DMS53 (cell line): ENCODE data around the gene C2CD4A.
"Not testable (repeated sequence)": the region's sequence is repeated elsewhere in the genome, so short reads cannot be mapped to it uniquely, and the experiment has no call there.

Source experiments
- DNase-seq: peaks from one replicate; lab custom pipeline; 2025; lab: John Stamatoyannopoulos, UW

The C2CD4A gene, protein sequence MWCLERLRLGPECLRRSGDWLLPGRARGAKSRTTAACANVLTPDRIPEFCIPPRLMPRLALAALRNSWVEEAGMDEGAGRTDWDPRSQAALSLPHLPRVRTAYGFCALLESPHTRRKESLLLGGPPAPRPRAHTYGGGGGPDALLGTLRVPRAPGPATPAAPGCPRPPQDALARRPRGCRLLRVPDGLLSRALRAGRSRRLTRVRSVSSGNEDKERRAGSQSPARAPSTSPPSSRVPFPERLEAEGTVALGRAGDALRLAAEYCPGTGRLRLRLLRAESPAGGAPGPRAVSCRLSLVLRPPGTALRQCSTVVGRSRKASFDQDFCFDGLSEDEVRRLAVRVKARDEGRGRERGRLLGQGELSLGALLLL

DNA sequence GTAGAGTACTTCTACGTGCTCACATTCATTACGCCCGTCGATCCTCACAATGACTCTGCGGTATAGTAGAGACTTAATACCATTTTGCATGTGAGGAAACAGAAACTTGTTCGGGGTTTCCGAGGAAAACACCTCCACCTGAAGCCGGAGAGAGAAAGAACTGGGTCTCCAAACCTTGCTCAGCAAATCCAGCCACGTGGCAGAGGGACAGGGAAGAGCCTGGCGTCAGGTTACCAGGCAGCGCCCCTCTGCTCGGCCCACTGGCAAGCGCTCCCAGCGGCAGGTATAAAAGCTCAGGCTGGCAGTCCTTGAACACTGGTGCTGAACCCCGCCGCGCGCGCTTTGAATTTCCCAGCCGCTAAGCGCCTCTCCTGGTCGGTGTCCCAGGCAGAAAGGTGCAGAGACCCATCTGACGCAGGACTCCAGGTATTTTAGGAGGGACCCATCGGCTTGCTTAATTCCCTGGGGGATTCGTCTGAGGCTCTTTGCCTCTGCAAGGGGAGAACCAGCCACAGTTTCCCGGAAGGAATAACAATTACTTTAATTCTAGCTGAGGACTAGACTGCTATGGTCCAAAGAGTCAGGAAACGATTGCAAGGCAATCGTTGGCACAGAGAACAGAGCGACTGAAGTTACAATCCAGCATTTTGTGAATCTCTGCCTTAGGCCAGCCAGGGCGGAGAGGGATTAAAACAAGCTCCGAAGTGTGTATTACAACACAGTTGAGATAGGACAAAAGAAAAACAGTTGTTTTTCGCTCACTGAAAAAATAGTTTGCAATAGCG is at the start of gene C2CD4A:
TSS of gene C2CD4A (plus strand) at position 315 of the 785 bp plus-strand sequence. CDS start 637 bp downstream, outside the sequence.
- peak; percentile 94 for DNase-seq

DNA sequence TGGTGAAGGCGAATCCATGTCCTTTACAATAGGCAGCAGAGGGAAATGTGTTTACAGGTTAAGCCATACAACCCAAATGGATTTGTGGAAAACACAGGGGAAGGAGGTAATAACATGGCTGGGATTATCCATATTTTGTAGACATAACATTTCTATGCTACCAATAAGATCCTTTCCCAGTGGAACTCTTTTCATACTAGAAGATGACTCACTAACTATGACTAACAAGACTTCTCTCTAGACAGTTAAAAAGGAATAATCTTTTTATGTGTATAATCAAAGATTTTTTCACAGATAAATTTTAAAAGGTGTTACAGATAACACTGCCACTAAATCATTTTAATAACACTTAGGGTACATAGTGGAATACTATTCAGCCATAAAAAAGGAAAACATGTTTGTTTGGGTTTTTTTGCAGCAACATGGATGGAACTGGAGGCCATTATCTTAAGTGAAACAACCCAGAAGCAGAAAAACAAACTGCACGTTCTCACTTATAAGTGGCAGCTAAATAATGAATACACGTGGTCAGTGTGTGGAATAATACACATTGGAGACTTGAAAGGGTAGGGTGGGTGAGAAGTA is 46.1 kb upstream of the C2CD4A start:
- no peak for DNase-seq

DNA sequence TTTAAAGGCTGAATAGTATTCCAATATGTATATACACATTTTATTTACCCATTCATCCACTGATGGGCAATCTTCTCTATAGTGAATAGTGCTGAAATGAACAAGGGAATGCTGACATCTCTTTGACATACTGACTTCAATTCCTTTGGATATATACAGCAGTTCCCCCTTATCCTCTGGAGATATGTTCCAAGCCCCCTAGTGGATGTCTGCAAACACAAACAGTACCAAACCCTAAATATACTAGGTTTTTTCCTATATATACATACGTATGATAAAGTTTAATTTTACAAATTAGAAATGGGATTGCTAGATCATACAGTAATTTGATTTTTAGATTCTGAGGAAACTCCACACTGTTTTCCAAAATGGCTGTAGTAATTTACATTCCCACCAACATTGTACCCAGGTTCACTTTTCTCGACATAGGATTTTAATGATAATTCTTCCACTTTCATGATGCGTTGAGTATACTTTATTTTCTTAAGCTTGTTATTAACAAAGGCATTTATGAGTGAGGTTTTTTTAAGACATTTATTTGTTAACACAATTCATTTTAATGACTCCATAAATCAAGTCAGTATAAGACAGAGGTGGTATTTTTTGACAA is 44.7 kb upstream of the C2CD4A start:
- DNase-seq, result peak; percentile 9

DNA sequence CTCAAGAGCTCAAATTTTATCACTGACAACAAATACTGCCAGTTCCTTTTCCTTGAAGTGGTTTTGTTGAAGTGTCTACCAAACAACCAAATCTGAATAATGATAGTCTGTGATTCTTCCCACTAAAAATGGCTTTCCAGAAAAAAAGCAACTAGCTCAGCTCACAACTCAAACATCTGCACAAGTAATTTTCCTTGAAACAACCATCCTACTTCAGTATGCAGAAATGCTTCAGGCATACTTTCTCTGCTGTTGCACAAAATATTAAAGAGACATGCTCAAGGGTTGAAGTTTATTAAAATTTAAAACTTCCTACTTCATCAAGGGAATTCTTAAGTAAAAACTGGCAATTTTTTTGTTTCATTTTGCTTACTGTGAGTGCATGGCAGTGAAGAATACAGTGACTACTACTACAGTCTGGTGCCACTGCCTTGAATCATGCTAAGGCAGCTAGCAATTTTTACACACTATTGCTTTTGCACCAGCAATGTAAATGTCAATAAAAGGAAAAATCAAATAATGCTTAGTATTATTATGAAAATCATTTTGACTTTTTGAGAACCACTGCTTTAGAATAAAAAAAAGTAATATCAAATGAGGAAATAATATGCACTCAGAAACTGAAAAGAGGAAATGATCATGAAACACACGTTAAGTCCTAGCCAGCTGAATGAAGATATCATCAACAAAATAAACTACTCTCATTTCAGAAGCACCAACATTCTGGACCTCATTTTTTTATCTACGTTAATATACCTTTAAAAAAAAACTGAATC is 40.1 kb upstream of the C2CD4A start:
- DNase-seq, result no peak

DNA sequence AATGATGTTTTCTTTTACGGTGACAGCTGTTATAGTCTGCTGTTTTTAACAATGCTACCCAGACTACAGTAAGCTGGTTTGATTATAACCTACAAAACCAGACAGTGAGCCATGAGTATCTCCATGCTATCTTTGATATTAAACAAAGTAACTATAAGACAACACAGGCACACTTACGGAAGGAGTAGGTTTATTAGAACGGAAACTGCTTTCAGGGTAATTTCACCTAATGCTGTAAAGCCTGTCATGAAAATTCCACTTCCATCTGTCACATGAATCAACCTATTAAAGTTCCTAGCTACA is 39.6 kb upstream of the C2CD4A start:
- no peak for DNase-seq

DNA sequence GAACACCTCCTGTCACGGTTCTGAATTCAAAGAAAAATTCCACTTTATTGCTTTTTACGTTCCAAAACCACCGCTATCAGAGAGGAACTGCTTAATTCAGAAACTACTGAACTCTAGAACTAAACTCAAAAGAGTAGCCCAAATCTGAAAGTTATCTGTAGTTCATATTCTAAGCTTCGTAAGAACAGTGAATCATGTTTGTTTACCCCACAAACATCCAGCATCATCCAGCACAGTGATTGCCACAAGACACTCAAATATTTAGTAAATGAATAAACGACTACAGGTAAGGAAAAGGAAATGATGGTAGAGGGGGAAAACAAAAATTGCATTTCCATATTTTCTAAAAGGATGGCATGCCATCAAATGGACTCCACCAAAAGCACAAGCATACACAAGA is 38.9 kb upstream of the C2CD4A start:
- no peak for DNase-seq

DNA sequence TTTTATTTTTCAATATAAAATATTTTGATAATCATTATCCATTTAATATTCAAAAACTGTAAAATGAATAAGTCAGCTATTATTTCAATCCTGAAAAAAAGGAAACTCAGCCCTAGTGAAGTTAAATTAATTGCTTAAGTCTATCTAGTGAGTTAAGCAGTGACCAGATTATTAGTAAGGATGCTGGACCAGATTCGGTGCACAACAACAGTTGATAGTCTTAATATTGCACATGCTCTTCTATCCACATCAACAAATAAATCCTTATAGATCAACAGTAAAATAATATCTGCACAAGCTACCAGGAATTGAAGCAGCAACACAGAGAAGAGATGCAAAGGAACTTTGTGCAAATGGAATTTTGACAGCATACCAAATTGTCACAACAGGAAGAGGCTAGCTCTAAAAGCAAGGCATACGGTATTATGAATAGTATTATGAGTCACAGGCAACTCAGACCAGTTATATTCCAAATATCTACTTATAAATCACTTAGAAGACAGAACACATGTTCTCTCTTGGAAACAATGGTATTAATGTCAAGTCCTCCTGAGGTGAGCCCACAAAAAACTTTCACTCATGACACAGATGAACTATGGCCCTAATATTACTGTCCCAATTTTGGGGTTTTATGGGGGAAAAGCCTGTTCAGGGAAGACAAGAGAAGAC is 31.4 kb upstream of the C2CD4A start:
- DNase-seq, result no peak

DNA sequence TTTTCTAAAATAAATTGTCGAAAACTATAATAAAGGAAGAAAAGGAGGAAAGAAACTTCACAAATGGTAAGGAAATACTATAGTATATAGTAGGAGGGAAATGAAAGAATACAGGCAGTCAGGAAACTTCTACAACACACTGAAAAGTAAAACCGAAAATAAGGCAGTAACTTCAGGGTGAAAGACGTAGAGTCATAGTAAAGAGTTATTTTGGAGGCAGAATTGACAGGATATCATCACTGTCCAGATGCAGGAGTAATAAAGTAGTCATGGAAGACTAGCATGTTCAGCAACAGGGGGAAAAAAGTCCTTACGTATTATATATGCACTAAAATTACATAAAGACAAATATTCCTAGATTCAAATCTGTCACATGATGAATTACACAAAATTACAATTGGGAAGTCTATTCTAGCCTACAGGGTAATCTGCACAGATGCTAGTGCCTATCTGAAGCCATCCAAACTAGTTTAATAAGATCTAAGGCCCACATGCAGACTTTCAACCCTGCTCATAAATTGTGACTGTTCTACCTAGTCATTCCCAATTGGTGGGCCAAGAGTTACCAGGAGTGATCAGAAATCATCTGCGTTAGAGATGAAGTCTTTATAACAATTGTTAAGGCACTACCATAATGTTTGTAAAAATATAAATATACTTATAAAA is 20.6 kb upstream of the C2CD4A start:
- DNase-seq, result no peak

DNA sequence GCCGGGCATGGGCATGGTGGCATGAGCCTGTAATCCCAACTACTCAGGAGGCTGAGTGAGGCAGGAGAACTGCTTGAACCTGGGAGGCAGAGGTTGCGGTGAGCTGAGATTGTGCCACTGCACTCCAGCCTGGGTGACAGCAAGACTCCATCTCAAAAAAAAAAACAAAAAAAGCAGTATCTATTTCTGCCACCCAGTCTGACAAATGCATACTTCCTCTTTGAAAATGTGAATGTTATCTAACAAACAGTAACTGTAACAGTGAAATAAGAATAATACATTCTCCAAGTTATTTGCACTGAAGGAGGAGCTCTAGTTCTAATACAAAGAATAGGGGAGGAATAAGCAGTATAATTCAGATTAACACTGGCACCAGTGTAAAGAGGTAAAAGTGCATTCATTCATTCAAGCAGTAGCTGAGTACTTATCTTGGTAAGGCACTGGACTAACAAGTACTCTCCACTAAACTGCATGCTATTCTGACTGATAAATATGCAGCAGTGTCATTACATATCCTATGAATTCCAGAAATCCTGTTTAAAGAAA is 19.4 kb upstream of the C2CD4A start:
- DNase-seq, result no peak

DNA sequence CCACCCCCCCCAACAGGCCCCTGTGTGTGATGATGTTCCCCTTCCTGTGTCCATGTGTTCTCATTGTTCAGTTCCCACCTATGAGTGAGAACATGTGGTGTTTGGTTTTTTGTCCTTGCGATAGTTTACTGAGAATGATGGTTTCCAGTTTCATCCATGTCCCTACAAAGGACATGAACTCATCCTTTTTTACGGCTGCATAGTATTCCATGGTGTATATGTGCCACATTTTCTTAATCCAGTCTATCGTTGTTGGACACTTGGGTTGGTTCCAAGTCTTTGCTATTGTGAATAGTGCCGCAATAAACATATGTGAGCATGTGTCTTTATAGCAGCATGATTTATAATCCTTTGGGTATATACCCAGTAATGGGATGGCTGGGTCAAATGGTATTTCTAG is 18.5 kb upstream of the C2CD4A start:
- DNase-seq, result not testable (repeated sequence)

DNA sequence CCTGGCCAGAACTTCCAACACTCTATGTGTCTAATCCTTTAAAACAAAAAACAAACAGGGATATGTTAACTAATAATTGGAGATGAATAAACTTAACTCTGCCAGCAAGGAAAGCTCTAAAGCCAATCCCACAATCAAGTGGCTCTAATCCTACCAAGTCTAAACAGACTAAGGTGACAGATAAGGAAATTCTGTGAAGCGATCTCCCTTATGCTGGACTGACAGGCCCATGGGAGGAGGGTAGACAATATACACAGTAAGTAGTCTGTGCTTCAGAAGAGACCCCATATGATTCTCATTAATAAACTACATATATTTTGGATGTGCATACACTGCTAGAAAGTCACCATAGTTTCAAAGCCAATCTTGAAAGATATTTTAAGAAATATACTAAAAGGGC is 16.7 kb upstream of the C2CD4A start:
- no peak for DNase-seq

DNA sequence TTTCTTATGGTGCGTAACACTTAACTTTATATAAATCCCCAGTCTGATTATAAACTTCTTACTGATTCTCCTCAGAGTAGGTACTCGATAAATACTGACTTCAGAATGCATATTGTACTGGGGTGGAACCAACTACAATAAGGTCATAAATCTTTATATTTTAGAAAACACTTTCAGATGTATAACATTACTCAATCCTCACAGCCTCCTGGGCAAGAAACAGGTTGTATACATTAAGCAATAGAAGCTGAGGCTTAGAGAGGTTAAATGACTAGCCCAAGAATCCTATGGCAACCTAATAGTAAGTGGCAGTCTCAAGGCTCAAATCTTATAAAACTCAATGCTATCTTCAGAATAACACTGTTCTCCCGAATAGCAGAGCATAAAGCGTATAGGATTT is 15.6 kb upstream of the C2CD4A start:
- DNase-seq, result no peak

DNA sequence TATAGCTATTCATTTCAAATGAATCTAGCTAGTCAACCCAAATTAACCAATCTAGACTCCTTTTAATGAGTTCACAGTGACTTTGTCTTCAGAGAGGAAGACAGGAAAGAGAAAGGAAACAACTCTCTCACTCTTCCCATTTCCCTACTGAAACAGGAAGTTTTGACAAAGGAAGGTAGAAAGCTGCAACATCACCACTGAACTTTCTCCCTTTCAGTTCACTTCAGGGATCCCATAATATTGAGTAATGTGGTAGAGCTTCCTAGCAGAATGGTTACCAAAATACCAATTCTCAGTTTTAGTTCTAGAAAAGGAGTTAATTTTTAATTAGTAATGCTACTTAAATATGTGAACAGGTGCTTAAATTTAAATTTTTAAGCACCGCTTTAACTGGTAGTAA is 14.1 kb upstream of the C2CD4A start:
- DNase-seq, result no peak

DNA sequence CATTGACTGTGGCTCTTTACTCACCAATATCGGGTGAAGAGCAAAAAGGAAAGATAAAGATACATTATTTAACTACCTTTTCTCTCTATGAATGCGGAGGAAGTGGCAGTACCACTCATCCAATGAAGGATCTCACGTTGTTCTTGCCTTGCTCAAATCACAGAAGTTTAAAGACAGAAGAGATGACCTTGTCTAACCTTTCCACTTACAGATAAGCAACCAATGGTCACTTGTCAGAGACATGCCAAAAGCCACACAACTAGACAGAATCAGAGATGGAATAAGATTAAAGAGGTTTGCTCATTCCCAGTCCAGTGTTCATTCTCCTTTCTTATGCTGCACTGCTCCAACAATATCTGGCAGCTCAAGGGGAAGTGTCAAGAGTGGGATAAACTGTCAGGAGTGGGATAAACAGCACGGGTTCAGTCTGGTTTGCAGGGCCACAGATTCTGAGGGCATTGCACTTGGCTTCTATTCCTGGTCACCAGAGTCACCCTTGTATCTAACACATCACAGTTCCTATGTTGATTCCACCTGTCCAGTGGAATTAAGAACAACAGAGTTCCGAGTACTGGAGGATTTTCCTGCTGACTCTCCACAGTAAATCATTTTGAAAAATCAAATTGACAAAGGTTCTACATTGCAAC is 13.2 kb upstream of the C2CD4A start:
- DNase-seq, result no peak

DNA sequence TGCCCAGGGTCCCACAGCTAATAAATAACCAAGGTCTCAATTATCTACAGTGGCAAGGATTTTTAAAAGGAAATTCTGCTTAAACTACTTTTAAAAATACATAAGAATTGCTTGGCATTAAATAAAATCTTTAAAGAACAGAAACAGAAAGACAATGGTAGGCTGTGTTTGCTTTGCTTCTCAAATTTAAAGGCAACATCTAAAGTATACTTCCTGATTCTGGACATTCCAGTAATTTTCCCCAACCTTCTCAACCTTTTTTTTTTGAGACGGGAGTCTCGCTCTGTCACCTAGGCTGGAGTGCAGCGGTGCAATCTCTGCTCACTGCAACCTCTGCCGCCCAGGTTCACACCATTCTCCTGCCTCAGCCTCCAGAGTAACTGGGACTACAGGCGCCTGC is 11.8 kb upstream of the C2CD4A start:
- DNase-seq, result no peak

DNA sequence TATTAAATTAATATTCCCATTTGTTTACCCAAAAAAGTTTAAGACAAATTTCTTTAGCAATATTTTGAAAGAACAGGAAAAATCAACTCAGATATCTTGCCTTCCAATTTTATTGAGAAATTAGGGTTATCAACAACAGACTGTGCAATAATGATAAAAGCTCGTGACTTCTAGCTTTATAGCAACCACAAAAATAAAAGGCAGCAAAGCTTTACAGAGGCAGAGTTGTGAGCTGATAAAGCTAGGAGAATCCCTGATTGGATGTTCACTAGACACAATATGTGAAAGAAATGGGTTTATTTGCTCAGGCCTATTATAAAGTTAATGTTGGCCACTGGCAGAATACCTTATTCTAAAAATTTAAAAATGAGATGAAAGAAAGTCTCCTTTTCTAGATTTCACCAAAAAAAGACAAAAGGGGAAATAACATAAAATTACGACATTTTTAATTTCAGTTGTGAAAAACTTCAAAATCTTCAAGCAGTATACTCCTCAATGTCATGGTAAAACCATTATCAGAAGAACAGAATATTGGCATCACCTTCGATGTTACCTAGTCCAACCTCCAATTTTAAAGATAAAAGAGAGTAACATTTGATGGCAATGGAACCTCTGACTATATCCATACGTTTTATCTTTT is 9.3 kb upstream of the C2CD4A start:
- DNase-seq, result no peak

DNA sequence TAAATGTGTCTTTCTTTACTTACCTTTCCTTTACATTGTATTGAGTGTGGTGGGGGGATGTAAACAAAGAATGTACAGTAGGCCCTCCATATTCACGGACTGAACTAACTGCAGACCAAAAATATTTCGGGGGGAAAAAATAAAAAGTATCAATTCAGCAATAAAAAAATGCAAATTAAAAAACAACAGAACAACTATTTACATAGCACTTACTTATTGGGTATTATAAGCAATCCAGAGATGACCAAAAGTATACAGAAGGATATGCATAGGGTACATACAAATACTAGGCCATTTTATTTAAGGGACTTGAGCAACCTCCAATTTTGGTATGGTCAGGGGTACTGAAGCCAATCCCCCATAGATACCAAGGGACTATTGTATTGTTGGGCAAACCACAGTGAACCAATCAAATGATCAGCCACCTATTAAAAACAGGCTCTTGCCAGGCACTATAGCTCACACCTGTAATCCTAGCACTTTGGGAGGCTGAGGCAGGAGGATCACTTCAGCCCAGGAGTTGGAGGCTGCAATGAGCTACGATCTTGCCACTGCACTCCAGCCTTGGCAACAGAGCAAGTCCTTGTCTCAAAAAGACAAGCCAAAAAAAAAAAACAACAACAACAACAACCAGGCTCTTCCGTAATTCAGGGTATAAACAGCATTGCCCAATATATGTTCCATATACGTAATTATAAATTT is 8.3 kb upstream of the C2CD4A start:
- no peak for DNase-seq

DNA sequence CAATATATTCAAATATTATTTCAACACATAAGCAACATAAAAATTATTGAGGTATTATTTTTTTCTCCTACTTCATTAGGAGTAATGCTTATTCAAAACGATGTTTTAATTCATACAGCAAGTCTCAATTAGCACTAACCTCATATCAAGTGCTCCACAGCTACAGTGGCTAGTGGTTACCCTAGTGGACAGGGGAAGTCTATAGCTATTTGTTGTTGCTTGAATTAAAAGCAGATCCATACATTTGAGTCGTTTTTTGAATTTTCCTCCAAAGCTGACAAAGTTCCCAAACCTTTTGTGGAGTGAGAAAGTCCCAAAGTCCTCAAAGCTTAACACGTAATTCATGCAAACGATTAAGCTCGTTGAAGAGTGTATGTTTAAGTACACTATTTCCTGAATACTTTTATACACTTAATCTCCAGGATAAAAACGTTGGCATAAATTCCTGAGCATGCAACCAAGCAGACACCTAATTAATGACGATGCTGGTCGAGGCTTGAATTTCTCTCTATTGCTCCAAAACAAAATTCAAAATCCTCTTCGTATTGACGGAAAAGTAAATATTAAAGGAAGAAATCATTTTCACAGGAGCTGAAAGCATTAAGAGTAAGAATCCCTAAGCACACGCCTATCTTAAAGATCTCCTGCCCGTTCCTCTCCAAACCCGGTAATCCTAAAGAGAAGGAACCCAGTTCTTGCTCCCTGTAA is 7.5 kb upstream of the C2CD4A start:
- DNase-seq, result peak; percentile 30

DNA sequence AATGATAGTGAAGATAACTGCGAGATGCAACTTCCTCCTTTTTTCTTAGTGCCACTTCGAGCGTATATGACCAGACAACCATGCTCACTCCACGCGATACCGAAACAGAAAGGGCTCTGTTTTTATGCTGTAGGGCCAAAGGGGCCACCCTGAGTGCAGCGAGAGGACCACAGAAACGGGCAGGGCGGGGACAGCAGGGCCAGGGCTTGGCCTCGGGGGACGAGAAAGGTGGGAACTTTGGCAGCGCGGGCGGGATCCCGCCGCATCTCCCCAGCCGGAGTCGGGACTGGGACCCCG is 7.0 kb upstream of the C2CD4A start:
- DNase-seq, result peak; percentile 72
